ENCODE results near the gene ZSWIM2. TPM values are rescaled to one million over a fixed set of nuclear protein-coding genes. Genes with fewer than 3 reads are reported as not detected.
"Not testable (repeated sequence)": the region's sequence is repeated elsewhere in the genome, so short reads cannot be mapped to it uniquely, and the experiment has no call there.

ZSWIM2 gene, protein sequence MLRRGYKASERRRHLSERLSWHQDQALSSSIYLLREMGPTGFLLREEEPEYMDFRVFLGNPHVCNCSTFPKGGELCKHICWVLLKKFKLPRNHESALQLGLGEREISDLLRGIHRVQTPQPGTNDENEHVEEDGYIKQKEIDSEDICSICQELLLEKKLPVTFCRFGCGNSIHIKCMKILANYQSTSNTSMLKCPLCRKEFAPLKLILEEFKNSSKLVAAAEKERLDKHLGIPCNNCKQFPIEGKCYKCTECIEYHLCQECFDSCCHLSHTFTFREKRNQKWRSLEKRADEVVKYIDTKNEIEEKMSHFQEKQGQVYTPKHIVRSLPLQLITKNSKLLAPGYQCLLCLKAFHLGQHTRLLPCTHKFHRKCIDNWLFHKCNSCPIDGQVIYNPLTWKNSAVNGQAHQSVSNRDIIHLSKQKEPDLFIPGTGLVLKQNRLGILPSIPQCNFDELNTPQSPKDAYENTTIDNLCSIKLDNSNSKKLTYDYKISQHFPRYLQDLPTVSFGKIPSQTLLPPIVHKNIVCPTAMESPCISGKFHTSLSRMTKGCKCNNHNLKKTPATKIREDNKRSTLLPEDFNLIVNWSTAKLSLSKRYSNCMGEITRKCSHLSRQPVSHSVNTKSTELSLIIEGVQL
- not detected for total RNA-seq

DNA sequence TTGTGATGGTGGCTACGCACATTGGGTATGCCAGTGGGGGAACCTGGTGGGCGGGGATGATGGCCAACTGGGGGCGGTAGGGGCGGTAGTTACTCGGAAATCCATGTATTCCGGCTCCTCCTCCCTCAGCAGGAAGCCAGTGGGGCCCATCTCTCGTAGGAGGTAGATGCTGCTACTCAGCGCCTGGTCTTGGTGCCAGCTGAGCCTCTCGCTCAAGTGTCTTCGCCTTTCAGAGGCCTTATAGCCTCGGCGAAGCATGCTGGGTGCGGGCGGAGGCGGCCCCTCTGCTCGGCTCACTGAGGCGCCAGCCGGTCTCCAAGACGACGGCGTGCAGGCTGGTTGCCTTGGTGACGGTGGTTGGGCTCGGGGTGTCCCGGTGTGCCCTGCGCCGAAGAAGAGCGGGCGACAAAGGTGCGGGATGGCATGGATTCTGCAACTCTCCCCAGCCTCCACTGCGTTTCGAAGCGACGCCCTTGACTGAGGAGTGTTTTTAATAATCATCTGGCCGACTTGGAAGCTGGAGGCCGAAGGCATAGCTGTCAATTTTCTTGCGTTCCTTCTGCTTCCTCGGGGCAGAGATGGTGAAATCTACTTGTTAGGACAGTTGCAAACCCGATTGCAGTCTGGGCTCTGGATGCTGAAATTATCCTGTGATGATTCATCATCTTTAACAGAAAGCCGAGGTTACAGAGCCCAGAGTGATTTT is at the start of gene ZSWIM2:
Gene ZSWIM2 (minus strand): TSS at position 298 of the 706 bp plus-strand sequence. CDS start 40 bp downstream, at position 258.
- no peak for DNase-seq

DNA sequence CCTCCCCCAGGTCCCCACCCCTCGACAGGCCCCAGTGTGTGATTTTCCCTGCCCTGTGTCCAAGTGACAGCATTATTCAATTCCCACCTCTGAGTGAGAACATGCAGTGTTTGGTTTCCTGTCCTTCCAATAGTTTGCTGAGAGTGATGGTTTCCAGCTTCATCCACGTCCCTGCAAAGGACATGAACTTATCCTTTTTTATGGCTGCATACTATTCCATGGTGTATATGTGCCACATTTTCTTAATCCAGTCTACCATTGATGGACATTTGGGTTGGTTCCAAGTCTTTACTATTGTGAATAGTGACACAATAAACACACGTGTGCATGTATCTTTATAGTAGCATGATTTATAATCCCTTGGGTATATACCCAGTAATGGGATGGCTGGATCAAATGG is 47.2 kb upstream of the ZSWIM2 start:
- not testable (repeated sequence) for DNase-seq

DNA sequence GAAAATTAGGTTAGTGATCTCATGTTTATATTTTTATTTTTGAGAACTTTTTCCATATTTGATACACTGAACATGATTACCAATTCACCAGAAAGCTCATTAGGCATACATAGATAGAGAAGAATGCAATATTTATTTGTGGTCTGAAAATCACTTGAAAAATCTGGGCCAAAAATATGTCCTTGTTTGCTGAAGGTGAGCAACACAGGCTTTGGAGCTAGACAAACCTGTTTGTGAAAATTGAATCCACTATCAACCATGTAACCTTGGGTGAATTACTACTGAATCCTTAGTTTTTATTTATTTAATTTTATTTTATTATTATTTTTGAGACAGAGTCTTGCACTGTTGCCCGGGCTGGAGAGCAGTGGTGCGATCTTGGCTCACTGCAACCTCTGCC is 46.5 kb upstream of the ZSWIM2 start:
- no peak for DNase-seq

DNA sequence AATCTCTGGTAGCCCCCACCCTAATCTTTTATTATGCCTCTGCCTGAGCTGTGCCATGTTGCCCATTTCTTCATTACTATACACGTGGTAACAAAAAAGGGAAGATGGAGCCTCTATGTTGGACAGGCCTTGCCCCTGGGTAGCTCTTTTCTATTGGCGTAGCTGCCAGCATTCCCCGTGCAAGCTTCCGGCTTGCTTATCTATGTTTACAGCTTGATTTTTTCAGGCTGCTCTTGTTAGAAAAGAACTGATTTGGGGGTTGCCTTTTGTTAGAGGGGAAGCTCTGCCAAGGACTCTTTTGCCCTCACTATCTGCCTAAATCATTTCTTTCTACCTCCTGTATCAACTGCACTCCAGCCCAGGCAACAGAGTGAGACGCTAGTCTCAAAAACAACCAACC is 45.5 kb upstream of the ZSWIM2 start:
- no peak for DNase-seq

DNA sequence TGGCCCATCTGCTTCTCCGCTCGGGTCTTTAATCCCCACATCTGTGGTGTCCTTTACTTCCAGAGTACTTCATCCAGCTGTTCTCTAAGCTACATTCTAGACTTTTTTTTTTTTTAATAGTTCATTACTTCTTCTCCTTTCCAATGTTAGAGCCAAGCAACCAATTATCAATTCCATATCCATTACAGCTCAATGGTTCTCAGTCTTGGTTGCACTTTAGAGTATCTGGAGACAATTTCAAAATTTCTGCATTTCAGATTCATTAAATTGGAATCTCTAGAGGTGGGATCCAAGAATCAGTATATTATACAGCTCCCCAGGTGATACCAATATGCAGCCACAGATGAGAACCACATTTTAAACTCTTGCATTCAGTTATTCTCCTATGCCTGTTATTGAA is 43.9 kb upstream of the ZSWIM2 start:
- DNase-seq, result no peak

DNA sequence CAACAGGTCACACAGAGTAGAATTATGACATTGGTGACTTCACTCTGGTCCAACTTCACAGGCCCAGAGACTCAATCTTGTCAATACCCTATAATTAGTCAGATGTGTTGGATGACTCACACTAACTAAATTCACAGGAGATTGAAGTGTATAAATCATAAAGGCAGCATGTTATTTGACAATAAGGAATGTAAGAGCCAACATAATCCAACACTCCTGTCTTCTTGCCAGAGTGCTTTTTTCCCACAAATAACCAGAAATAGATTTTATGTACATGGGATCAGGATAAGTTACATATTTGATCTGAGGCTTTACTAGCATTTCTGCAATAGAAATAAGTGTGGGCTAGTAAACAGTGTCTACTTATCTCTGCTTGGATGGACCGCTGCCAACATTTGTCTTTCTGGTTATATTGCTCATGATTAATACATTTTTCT is 42.2 kb upstream of the ZSWIM2 start:
- DNase-seq, result no peak

DNA sequence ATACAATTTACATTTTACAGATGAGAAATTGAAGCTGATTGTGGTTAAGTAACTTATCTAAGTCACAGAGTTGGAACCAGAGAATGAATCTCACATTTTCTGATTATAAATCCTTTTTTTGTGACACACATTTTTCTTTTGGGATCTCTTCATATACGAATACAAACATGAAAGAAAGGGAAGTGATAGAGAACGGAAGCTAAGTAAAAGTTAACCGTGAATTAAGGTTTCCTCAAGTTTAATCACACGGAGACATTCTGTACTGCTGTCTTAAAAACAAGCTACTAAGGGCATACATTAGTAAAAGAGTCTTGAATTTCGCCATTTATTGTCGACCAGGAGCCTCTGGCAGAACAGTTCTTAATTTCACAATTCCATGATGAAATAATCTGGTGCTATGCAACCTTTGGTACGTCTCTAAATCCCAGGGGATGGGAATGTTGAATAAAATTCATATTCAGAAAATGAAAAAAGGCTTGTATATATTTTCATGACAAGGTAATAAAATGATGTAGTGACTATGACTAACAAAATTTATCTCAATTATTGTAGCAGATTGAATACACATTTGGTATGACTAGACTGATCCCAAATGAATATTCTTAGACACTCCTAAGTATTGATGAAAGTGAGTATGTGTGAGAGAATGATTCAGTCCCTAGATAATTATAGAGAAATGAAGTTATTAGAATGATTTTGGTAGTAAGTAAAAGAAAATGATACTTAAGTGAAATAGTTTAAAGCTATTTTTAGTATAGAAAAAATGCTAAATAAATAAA is 40.3 kb upstream of the ZSWIM2 start:
- DNase-seq, result no peak

DNA sequence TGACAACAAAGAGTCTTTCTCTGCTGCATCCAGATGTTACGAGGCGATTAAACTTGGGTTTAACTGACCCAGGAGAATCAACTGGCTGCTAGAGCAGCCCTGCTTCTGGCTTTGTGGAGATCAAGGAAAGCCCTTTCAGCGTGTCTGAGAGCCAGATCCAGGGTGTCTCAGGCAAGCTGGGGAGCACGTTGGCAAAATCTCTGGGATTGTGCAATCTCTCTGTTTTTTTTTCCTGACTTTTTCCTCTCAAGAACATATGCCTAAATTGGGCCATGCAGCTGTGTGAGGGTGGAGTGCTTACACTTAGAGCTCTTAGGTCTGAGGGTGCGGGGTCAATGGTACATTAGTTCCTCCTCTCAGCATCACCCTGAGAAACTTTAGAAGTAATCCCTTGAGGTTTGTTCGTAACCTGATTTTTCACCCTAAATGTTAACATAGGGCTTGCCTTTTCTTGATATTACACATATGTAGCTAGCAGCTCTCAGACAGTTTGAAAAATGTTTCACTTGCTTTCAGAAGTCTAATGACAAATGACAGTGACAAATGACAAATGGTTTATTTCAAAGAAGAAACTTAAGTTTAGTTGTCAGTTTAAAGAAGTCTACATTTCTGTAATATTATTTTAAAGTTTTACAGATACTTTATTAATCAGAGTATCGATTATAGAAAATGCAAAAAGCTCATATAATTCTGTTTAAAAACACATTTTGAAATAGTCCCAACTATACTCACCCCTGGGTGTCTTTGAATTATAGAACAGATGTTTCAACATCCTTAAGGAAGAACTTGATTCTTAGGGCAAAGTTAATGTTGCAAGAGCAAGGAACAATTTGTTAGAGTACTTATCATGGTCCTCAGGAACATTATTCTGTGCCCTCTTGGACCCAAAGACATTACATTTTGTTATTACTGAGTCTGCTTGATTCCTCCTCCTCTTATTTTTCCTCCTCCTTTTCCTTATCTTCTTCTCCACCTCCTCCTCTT is 38.4 kb upstream of the ZSWIM2 start:
- no peak for DNase-seq

DNA sequence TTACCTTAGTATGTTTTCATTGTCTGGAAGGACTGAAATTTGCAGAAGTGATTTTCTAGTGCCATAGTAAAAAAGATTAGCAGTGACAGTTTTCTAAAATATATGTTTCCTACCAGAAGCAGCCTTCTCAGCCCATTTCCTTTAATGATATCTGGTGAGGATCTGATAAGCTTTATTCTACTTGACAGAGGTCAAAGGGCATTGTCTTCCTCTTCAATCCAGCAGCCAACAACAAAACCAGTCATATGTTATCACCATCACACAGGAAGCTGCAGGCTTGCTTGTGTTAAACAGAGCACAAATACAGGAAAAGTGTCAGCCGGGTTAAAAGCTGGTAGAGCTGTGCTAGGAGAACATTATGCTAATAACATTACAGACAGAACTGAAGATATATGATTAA is 35.6 kb upstream of the ZSWIM2 start:
- DNase-seq, result no peak

DNA sequence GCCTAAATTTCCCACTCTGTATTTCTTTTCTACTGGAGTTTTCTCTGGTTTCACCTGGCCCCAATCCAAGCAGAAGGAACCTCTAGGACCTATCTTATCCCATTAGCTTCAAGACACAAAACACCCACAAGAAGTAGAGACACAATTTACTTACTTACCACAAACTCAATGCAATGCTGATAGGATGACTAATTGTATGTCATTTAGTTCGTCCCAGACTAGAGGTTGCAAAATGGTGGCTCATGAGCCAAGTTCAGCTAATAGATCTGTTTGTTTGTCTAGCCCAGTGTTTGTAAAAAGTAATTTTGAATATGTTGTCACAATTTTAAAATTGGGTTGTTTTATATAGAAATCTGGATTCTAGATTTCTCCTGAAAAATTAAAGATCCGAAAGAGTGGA is 34.7 kb upstream of the ZSWIM2 start:
- no peak for DNase-seq

DNA sequence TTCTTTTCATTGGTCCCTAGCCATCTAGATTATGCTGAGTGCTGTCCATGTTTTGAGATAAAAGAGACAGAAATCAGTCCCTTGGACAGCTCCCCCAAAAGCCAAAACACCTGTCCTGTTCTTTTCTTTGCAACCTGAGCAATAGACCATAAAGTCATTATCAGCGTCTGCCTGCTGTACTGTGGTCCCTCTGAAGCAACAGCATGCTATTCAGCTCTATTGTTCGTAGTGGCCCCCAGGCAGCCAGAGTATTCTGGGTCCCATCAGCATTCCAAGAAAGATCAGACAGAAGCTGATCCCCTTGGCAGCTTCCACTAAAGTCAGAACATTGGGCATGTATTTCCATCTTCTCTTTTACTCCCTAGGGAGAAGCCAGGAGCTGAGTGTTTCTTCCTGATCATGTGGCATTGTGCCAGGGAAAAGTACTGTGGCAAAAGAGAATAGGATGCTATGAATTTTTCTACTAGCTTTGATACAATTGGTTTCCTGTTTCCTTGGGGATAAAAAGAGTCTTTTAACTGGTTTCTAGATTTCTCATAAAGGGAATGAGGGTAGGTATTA is 33.6 kb upstream of the ZSWIM2 start:
- DNase-seq, result no peak

DNA sequence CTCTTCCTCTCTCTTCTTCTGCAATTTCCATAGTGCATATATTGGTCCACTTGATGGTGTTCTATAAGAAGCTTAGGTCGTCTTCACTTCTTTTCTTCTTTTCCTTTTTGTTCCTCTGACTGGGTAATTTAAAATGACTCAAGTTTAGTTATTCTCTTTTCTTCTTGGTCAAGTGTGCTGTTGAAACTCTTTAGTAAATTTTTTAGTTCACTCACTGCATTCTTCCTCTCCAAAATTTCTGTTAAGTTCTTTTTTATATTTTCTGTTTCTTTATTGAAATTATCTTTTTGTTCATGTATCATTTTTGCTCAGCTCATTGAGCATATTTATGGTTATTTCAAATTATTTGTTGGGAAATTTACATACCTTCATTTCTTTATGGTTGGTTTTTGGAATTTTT is 32.7 kb upstream of the ZSWIM2 start:
- no peak for DNase-seq

DNA sequence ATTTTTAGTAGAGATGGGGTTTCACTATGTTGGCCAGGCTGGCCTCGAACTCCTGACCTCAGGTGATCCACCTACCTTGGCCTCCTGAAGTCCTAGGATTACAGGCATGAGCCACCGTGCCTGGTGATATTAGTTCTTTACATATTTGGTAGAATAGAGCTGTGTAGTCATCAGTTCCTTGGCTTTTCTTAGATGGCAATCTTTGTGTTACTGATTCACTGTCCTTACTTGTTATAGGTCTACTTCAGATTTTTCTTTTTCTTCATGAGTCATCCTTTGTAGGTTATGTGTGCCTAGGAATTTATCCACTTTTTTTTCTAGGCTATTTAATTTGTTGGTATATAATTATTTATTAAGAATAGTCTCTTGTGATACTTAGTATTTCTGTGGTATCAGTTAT is 30.3 kb upstream of the ZSWIM2 start:
- DNase-seq, result no peak

DNA sequence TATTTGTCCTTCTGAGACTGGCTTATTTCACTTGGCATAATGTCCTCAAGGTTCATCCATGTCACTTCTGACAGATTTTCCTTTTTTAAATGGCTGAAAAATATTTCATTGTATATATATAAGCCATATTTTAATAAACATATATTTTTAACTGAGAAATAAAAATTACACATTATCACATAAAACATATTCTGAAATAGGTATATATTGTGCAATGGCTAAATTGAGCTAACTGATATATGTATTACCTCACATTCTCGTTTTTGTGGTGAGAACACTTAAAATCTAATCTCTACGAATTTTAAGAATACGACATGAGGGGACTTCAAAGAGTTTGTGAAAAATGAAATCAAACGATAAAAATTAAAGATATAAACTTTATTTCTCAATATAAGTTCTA is 25.7 kb upstream of the ZSWIM2 start:
- no peak for DNase-seq

DNA sequence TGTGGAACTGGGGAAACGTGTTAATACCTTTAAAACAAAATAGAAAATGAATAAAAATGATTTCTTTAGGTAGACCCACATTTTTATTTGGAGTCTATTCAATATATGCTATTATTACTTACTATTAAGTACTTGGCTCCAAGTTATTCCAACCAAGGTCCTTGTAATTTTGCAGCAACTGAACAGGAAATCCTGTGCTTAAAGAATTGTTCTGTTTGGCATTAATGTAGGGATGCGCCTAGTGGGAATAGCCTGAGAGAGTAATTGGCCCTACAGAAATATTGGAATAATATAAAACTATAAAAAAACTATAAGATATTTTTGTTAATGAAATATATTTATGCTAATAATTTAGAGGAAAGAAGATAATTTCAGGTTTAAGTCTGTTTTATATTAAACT is 22.9 kb upstream of the ZSWIM2 start:
- DNase-seq, result no peak

DNA sequence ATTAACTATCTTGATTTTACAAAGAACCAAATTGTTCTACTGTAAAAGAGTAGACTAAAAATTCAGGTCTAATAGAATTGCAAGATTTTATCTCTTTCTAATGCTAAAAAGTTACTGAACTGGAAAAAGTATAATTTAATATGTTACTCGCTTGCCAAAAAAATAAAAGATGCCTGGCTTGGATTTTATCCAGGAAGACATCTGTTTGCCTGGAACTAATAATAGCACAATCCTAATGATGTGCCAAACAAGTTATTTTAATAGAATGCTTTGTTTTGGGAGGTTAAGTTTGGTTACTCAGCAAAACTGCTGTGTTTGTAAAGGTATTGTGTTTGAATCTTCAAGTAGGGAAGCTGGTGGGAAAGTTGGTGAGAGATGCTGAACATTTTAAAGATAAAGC is 19.4 kb upstream of the ZSWIM2 start:
- DNase-seq, result no peak

DNA sequence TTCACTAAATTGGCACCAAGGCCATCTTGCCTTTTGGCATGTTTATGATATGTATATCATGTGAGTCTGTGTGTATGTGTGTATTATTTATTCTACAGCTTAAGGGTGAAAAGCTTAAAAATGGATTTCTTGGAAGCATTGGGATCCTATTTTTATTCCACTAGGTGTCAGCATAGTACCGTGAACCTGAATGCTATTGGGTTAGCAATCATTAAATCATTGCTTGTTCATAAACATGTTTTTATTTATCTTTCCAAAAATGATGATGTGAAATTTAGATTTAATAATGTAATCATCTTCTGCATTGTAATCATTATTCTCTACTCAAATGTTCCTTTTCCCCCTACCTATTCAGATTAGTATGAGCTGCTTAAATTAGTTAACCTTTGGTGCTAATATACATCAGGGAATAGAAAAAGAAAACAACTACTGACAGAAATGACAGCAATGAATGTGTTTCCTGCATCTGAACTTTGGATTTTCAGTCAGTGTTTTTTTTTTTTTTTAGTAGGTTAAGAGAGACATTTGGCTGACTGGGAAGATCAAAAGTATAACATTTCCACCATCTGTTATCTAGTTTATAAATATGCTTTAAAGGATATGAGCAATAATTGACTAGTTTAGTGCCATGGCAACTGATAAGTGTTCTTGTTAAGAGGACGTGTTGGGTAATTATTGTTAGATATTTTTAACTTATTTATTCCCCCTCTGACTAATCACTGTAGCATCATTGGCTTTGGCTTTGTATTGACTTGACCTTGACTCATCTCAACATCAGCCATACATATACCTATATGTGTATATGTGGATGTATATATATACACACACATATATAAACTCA is 14.1 kb upstream of the ZSWIM2 start:
- no peak for DNase-seq

DNA sequence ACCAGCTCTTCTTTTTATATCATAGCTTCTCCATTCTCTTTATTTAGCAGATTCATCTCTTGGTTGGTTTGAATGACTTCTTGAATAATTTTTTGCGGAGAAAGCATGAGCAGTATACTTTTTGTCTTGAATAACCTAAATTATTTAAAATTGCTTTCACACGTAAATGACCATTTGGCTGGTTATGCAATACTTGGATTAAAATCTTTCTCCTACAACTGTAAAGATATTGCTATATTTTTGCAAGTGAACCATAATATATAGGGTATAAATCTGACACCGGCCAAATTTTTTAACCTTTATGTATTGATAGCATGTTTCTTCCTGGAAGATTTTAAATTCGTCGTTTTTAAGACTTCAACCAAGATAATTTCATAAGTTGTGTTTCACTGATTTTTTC is 6.2 kb upstream of the ZSWIM2 start:
- DNase-seq, result no peak

DNA sequence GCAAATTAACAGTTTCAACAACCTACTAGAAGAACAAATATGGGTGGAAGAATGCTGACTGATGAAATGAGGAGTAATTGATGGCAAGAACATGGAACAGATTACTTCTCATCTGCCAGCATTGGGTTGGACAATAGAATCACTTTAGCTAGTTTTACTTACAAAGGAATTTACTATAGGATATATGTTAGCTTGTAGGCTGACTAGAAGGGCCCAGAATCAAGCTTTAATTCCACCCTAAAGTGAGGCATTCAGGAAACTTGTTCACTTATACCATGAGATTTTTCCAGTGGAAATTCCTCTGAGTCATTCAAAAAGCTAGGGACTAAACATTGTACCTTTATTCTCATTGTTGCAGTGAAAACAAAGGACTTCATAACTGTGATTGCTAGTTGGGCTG is 5.0 kb upstream of the ZSWIM2 start:
- no peak for DNase-seq

DNA sequence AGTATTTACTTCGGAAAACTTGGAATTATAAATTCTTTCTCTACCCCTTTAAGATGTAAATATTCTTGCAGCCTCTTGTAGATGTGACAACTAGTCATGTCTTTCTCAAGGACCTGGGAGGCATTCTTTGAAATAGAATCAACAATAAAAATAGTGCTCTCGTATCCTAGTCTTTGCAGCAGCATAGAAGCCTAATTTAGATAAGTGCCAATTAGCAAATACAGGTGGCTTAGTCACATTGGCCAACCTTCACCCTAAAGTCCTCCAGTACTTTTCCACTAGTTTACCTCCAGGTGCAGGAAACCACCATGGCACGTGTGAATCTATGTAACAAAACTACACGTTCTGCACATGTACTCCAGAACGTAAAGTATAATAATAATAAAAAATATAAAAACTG is 3.5 kb upstream of the ZSWIM2 start:
- DNase-seq, result no peak

DNA sequence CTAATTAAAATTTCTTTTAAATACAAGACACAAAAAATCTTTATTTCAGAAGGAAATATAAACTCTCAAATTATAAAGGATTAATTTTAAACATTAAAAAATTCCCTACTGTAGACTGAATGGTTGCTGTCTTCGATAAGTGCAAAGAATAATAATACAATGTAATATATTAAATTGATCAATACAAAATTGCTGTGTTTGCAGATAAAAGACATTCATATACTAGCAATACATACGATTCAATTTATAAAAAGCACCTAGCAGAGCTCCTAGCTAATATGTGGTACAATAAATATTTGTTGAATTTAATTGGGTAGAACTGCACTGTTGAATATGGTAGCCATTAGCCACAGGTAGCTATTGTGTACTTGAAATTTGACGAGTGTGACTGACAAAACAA is 6.6 kb downstream of the ZSWIM2 start:
- no peak for DNase-seq
